K562 (cell line): ENCODE measurements around the gene RABGAP1L. TPM values are rescaled to one million over a fixed set of nuclear protein-coding genes. Genes with fewer than 3 reads are reported as not detected.

Experiments
- CBX5 ChIP-seq: IDR thresholded peaks from 2 replicates; pipeline ENCODE4 v1.6.1; 2014; ENCODE audit warnings: low read depth, borderline replicate concordance
- EGR1 ChIP-seq: fragments of 450-650 bp; conservative IDR thresholded peaks from 2 replicates; pipeline ENCODE4 v1.6.1; 2017; ENCODE audit warnings: mild to moderate bottlenecking
- HDAC6 ChIP-seq: IDR thresholded peaks from 2 replicates; pipeline ENCODE4 v1.6.1; 2012; ENCODE audit warnings: low read depth, mild to moderate bottlenecking, control low read depth, inconsistent platforms, low read length, moderate library complexity
- IFI16 ChIP-seq: fragments of 250-450 bp; sonication (Bioruptor Pico); IDR thresholded peaks from 2 replicates; pipeline ENCODE4 v2.1.2; 2022; ENCODE audit warnings: mild to moderate bottlenecking, inconsistent platforms
- LEF1 ChIP-seq: fragments of 450-650 bp; IDR thresholded peaks from 2 replicates; pipeline ENCODE4 v1.6.1; 2016; ENCODE audit warnings: mild to moderate bottlenecking
- MAFG ChIP-seq: fragments of 450-650 bp; conservative IDR thresholded peaks from 2 replicates; pipeline ENCODE4 v1.6.1; 2016; ENCODE audit warnings: missing genetic modification characterization, missing compliant biosample characterization
- MIER1 ChIP-seq: fragments of 450-650 bp; IDR thresholded peaks from 2 replicates; pipeline ENCODE4 v1.6.1; 2016; ENCODE audit warnings: antibody characterized with exemption, mild to moderate bottlenecking, low read depth
- MTA3 ChIP-seq: fragments of 450-650 bp; formaldehyde crosslinking; IDR thresholded peaks from 2 replicates; pipeline ENCODE4 v1.6.1; 2017; ENCODE audit warnings: mild to moderate bottlenecking, borderline replicate concordance
- NFIX ChIP-seq: fragments of 250-450 bp; sonication (Bioruptor Pico); IDR thresholded peaks from 2 replicates; pipeline ENCODE4 v1.4.0; 2020; ENCODE audit warnings: low read depth, mild to moderate bottlenecking, moderate library complexity
- NFYB ChIP-seq: IDR thresholded peaks from 2 replicates; pipeline ENCODE4 v1.6.1; 2011; ENCODE audit warnings: mild to moderate bottlenecking, moderate library complexity; ENCODE audit not compliant: insufficient read length; ENCODE audit errors: extremely low read depth
- NR2C1 ChIP-seq, 2 experiments: fragments of 450-650 bp; IDR thresholded peaks; 2 replicates each; pipeline ENCODE4 v1.6.1; 2017; ENCODE audit warnings: mild to moderate bottlenecking in 2 of 2, antibody characterized with exemption in 1 of 2, inconsistent platforms in 1 of 2, missing compliant biosample characterization in 1 of 2, missing genetic modification characterization in 1 of 2
- POLR2G ChIP-seq: fragments of 200-400 bp; formaldehyde crosslinking; IDR thresholded peaks from 2 replicates; pipeline ENCODE4 v1.6.1; 2017; ENCODE audit warnings: low read depth, mild to moderate bottlenecking, antibody characterized with exemption, low read length, moderate library complexity
- PYGO2 ChIP-seq: fragments of 450-650 bp; IDR thresholded peaks from 2 replicates; pipeline ENCODE4 v1.6.1; 2016; ENCODE audit warnings: mild to moderate bottlenecking, missing genetic modification characterization, moderate library complexity, missing compliant biosample characterization
- RAD51 ChIP-seq: fragments of 450-650 bp; IDR thresholded peaks from 2 replicates; pipeline ENCODE4 v1.7.1; 2016; ENCODE audit warnings: low read depth, mild to moderate bottlenecking, borderline replicate concordance
- SAP30 ChIP-seq: fragments of 200-600 bp; sonication (generic); IDR thresholded peaks from 2 replicates; pipeline ENCODE4 v1.6.1; 2012; ENCODE audit warnings: borderline replicate concordance, low read depth, mild to moderate bottlenecking, moderate library complexity, low read length, control low read depth, inconsistent platforms; ENCODE audit not compliant: insufficient read depth, poor library complexity, severe bottlenecking
- XRCC4 ChIP-seq: IDR thresholded peaks from one replicate; pipeline ENCODE4 v1.6.1; 2011; ENCODE audit not compliant: insufficient read depth, insufficient read length; ENCODE audit errors: extremely low read depth
- ZNF3 ChIP-seq: fragments of 250-450 bp; sonication (Bioruptor Pico); IDR thresholded peaks from 2 replicates; pipeline ENCODE4 v1.5.0; 2021; ENCODE audit warnings: mild to moderate bottlenecking, moderate library complexity
- ZNF311 ChIP-seq: fragments of 250-450 bp; sonication (Bioruptor Pico); IDR thresholded peaks from 2 replicates; pipeline ENCODE4 v1.4.0; 2020; ENCODE audit warnings: mild to moderate bottlenecking, moderate library complexity
- ZNF551 ChIP-seq: fragments of 250-450 bp; sonication (Bioruptor Pico); IDR thresholded peaks from 2 replicates; pipeline ENCODE4 v1.5.0; 2021; ENCODE audit warnings: mild to moderate bottlenecking, moderate library complexity
- ZNF699 ChIP-seq: fragments of 250-450 bp; sonication (Bioruptor Pico); IDR thresholded peaks from 2 replicates; pipeline ENCODE4 v1.8.0; 2021; ENCODE audit warnings: mild to moderate bottlenecking, moderate library complexity; ENCODE audit not compliant: insufficient replicate concordance
- polyA plus RNA-seq, 8 experiments: library from polyadenylated mRNA; depleted of rRNA in 4 of 8; stranded (reverse) in 5 of 8; unstranded in 3 of 8; fragments of >200 nt; fragmentation: Nextera tagmentation in 2 of 8; fragmentation: Illumina TruSeq in 1 of 8; extraction: Ambion mirVana in 2 of 8; extraction: Trizol in 1 of 8; gene quantifications; 2 replicates each; pipeline versions ENCODE4 v1.2.1 to v1.2.3, GENCODE V29; 2011 to 2014; ENCODE audit warnings: inconsistent platforms in 1 of 8, missing spikeins in 1 of 8
- total RNA-seq, 7 experiments: library from RNA; depleted of rRNA in 6 of 7; stranded (reverse); fragments of >200 nt in 6 of 7; fragmentation: Illumina TruSeq in 2 of 7; extraction: Trizol in 2 of 7; gene quantifications; 2 replicates each; pipeline versions ENCODE4 v1.2.1 to v1.2.3, GENCODE V29; 2011 to 2021; ENCODE audit warnings: low replicate concordance in 1 of 7
- TF ChIP-seq, protein P1 (sequence below): fragments of 450-650 bp; IDR thresholded peaks from 2 replicates; pipeline ENCODE4 v1.7.1; 2018; ENCODE audit warnings: mild to moderate bottlenecking, low read depth; ENCODE audit not compliant: partially characterized antibody
- TF ChIP-seq, protein P2 (sequence below): fragments of 250-450 bp; sonication (Bioruptor Pico); IDR thresholded peaks from 2 replicates; pipeline ENCODE4 v1.8.0; 2022; ENCODE audit warnings: inconsistent platforms
- TF ChIP-seq, protein P3 (sequence below): sonication (generic); formaldehyde crosslinking; IDR thresholded peaks from 2 replicates; pipeline ENCODE4 v1.8.0; 2022; ENCODE audit warnings: mild to moderate bottlenecking, low read depth, missing genetic modification reagents

Gene RABGAP1L
- total and polyA plus RNA-seq, 9 of the 15 experiments (the other 6 are each of a cell fraction or from before 2014, with no cell fraction given), result 16.5 to 44.9 (median 26.7) TPM

DNA sequence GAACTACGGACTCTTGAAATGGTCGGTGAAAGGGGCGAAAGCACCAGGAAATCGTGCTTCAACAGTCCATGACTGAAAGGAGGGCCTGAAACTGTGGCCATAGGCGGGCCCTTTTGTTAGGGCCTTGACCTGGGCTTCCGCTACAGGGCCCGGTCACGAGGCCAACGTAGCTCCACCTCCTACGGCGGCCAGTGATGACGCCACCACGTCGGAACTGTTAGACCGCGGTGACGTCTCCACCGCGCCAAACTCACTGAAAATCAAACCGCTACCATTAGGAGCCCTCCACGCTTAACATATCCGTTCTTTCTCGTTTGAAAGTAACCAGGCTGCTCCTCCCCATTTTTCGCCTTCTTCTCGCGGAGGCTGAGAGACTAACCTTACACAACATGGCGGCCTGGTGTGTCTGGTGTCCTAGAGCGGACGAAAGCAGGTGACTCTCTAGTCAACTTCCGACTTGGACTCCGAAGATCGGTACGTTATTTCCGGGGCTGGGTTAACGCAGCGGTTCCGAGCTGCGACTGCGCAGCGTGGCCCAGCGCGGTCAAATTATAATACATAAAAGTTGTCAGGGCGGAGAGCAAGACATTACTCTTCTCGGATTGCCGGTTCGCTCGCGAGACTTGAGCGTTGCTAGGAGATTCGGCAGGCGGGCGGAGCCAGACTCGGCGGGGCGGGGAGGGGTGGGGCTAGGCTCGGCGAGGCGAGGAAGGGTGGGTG is 840.1 kb downstream of the RABGAP1L start (continued):
- TF ChIP-seq ZNF699 (CRISPR knock-in tag) (no peak), MIER1 (no peak), ZNF3 (CRISPR knock-in tag) (no peak), HDAC6 (no peak), MTA3 (peak; percentile 93), NR2C1 (IDR thresholded peaks at IDR 0.05) (peak; percentile 88), NR2C1 (tag; IDR thresholded peaks at IDR 0.05) (peak; percentile 85), RAD51 (peak; percentile 94), ZNF311 (no peak), IFI16 (no peak), SAP30 (no peak), LEF1 (no peak), CBX5 (no peak; the same call in 1 of the 2 replicates), EGR1 (no peak; the same call in 1 of the 2 replicates), ZNF551 (no peak), NFYB (no peak), MAFG (no peak), XRCC4 (no peak), PYGO2 (tag) (peak; percentile 40), NFIX (CRISPR knock-in tag) (no peak), POLR2G (peak; percentile 81)
- TF ChIP-seq, protein P1, sequence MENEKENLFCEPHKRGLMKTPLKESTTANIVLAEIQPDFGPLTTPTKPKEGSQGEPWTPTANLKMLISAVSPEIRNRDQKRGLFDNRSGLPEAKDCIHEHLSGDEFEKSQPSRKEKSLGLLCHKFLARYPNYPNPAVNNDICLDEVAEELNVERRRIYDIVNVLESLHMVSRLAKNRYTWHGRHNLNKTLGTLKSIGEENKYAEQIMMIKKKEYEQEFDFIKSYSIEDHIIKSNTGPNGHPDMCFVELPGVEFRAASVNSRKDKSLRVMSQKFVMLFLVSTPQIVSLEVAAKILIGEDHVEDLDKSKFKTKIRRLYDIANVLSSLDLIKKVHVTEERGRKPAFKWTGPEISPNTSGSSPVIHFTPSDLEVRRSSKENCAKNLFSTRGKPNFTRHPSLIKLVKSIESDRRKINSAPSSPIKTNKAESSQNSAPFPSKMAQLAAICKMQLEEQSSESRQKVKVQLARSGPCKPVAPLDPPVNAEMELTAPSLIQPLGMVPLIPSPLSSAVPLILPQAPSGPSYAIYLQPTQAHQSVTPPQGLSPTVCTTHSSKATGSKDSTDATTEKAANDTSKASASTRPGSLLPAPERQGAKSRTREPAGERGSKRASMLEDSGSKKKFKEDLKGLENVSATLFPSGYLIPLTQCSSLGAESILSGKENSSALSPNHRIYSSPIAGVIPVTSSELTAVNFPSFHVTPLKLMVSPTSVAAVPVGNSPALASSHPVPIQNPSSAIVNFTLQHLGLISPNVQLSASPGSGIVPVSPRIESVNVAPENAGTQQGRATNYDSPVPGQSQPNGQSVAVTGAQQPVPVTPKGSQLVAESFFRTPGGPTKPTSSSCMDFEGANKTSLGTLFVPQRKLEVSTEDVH, result peak; percentile 97
- TF ChIP-seq, protein P2, sequence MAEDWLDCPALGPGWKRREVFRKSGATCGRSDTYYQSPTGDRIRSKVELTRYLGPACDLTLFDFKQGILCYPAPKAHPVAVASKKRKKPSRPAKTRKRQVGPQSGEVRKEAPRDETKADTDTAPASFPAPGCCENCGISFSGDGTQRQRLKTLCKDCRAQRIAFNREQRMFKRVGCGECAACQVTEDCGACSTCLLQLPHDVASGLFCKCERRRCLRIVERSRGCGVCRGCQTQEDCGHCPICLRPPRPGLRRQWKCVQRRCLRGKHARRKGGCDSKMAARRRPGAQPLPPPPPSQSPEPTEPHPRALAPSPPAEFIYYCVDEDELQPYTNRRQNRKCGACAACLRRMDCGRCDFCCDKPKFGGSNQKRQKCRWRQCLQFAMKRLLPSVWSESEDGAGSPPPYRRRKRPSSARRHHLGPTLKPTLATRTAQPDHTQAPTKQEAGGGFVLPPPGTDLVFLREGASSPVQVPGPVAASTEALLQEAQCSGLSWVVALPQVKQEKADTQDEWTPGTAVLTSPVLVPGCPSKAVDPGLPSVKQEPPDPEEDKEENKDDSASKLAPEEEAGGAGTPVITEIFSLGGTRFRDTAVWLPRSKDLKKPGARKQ (CRISPR knock-in tag), result no peak
- TF ChIP-seq, protein P3, sequence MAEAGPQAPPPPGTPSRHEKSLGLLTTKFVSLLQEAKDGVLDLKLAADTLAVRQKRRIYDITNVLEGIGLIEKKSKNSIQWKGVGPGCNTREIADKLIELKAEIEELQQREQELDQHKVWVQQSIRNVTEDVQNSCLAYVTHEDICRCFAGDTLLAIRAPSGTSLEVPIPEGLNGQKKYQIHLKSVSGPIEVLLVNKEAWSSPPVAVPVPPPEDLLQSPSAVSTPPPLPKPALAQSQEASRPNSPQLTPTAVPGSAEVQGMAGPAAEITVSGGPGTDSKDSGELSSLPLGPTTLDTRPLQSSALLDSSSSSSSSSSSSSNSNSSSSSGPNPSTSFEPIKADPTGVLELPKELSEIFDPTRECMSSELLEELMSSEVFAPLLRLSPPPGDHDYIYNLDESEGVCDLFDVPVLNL, result 0 out of 2 replicates have a peak, but pooled peaks have one; percentile 80
